Testis (tissue), 2 donors: ENCODE results near the gene KLF7.

ENCODE experiments used
- POLR2A ChIP-seq: fragments of 450-650 bp; IDR thresholded peaks from one replicate; pipeline ENCODE4 v1.6.1; 2017; ENCODE audit warnings: antibody characterized with exemption, mild to moderate bottlenecking, moderate library complexity
- TF ChIP-seq, protein P1 (sequence below), 3 experiments: fragments of 450-650 bp in 2 of 3; fragments of 200-600 bp in 1 of 3; sonication (generic) in 1 of 3; IDR thresholded peaks; one replicate each; pipeline ENCODE4 v1.5.1; 2016 to 2019; ENCODE audit warnings: antibody characterized with exemption in 3 of 3, mild to moderate bottlenecking in 2 of 3, moderate library complexity in 1 of 3

DNA sequence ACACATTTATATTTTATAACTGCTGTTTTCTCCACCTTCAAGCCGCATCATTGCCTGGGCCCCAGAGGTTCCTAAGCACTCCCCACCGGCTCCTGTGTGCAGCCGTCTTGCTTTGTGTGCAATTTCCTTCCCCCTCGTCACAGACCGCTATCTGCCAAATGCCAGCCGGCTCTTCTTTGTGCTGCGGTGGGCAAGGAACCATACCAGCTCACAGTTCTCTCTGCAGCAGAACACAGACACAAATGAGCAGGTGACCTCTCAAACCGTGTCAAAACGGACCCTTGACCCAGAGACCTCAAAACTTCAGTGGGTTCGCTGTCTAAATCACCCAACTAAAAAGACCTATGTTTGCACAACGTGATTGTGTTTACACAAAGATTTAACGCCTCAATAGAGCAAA lies 58.2 kb downstream of the KLF7 start:
- TF ChIP-seq POLR2A: no peak
- TF ChIP-seq, protein P1, sequence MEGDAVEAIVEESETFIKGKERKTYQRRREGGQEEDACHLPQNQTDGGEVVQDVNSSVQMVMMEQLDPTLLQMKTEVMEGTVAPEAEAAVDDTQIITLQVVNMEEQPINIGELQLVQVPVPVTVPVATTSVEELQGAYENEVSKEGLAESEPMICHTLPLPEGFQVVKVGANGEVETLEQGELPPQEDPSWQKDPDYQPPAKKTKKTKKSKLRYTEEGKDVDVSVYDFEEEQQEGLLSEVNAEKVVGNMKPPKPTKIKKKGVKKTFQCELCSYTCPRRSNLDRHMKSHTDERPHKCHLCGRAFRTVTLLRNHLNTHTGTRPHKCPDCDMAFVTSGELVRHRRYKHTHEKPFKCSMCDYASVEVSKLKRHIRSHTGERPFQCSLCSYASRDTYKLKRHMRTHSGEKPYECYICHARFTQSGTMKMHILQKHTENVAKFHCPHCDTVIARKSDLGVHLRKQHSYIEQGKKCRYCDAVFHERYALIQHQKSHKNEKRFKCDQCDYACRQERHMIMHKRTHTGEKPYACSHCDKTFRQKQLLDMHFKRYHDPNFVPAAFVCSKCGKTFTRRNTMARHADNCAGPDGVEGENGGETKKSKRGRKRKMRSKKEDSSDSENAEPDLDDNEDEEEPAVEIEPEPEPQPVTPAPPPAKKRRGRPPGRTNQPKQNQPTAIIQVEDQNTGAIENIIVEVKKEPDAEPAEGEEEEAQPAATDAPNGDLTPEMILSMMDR (IDR thresholded peaks at IDR 0.05): no peak
